SK-N-SH treated with all-trans-retinoic acid at 6 μM for 48 hours (cell line): Measurements from ENCODE around the gene ATP5F1E.

Experiments used
- ARNTL ChIP-seq: fragments of 450-650 bp; formaldehyde crosslinking; IDR thresholded peaks from 2 replicates; pipeline ENCODE4 v1.5.0; 2020; ENCODE audit warnings: low read depth, mild to moderate bottlenecking, moderate library complexity, borderline replicate concordance
- BACH2 ChIP-seq: fragments of 250-450 bp; sonication (Bioruptor Pico); IDR thresholded peaks from 2 replicates; pipeline ENCODE4 v1.9.0; 2021; ENCODE audit warnings: mild to moderate bottlenecking, borderline replicate concordance
- CREB5 ChIP-seq: fragments of 250-450 bp; sonication (Bioruptor Pico); IDR thresholded peaks from 2 replicates; pipeline ENCODE4 v1.5.1; 2020; ENCODE audit warnings: low read depth, mild to moderate bottlenecking, moderate library complexity
- GLIS3 ChIP-seq: fragments of 250-450 bp; sonication (Bioruptor Pico); IDR thresholded peaks from 2 replicates; pipeline ENCODE4 v1.5.0; 2020; ENCODE audit warnings: mild to moderate bottlenecking, moderate library complexity
- OSR1 ChIP-seq: fragments of 250-450 bp; sonication (Bioruptor Pico); IDR thresholded peaks from 2 replicates; pipeline ENCODE4 v1.8.0; 2022; ENCODE audit warnings: moderate library complexity, mild to moderate bottlenecking, inconsistent platforms
- PATZ1 ChIP-seq: fragments of 250-450 bp; sonication (Bioruptor Pico); IDR thresholded peaks from 2 replicates; pipeline ENCODE4 v1.8.0; 2020; ENCODE audit warnings: mild to moderate bottlenecking, moderate library complexity, borderline replicate concordance
- POU6F1 ChIP-seq: fragments of 250-450 bp; sonication (Bioruptor Pico); IDR thresholded peaks from 2 replicates; pipeline ENCODE4 v1.8.0; 2021; ENCODE audit warnings: low read depth, mild to moderate bottlenecking, moderate library complexity, borderline replicate concordance
- PPARA ChIP-seq: fragments of 250-450 bp; sonication (Bioruptor Pico); IDR thresholded peaks from 2 replicates; pipeline ENCODE4 v1.5.0; 2020; ENCODE audit warnings: mild to moderate bottlenecking, borderline replicate concordance
- RARB ChIP-seq: fragments of 250-450 bp; sonication (Bioruptor Pico); IDR thresholded peaks from 2 replicates; pipeline ENCODE4 v1.8.0; 2021; ENCODE audit warnings: mild to moderate bottlenecking, moderate library complexity
- TCF4 ChIP-seq: fragments of 250-450 bp; sonication (Bioruptor Pico); IDR thresholded peaks from 2 replicates; pipeline ENCODE4 v1.8.0; 2021; ENCODE audit warnings: mild to moderate bottlenecking, moderate library complexity, borderline replicate concordance
- ZNF565 ChIP-seq: fragments of 450-650 bp; formaldehyde crosslinking; conservative IDR thresholded peaks from 2 replicates; pipeline ENCODE4 v1.5.0; 2020; ENCODE audit warnings: low read depth, mild to moderate bottlenecking, moderate library complexity
- ZNF70 ChIP-seq: fragments of 450-650 bp; formaldehyde crosslinking; IDR thresholded peaks from 2 replicates; pipeline ENCODE4 v1.5.0; 2020; ENCODE audit warnings: mild to moderate bottlenecking, moderate library complexity
- TF ChIP-seq, protein P1 (sequence below): fragments of 250-450 bp; sonication (Bioruptor Pico); IDR thresholded peaks from 2 replicates; pipeline ENCODE4 v1.5.0; 2020; ENCODE audit warnings: mild to moderate bottlenecking, moderate library complexity
- TF ChIP-seq, protein P2 (sequence below): fragments of 250-450 bp; sonication (Bioruptor Pico); IDR thresholded peaks from 2 replicates; pipeline ENCODE4 v1.5.1; 2021; ENCODE audit warnings: mild to moderate bottlenecking, moderate library complexity

GRCh38 chr20:59001068-59001448 is 31.1 kb downstream of the ATP5F1E start:
- TF ChIP-seq CREB5 (CRISPR knock-in tag), result no peak
- no peak for TF ChIP-seq POU6F1 (CRISPR knock-in tag)
- TF ChIP-seq ZNF565 (CRISPR knock-in tag), result no peak
- TF ChIP-seq GLIS3 (CRISPR knock-in tag), result no peak
- no peak for TF ChIP-seq PPARA
- TF ChIP-seq TCF4, result no peak
- no peak for TF ChIP-seq PATZ1 (CRISPR knock-in tag)
- TF ChIP-seq, protein P1, sequence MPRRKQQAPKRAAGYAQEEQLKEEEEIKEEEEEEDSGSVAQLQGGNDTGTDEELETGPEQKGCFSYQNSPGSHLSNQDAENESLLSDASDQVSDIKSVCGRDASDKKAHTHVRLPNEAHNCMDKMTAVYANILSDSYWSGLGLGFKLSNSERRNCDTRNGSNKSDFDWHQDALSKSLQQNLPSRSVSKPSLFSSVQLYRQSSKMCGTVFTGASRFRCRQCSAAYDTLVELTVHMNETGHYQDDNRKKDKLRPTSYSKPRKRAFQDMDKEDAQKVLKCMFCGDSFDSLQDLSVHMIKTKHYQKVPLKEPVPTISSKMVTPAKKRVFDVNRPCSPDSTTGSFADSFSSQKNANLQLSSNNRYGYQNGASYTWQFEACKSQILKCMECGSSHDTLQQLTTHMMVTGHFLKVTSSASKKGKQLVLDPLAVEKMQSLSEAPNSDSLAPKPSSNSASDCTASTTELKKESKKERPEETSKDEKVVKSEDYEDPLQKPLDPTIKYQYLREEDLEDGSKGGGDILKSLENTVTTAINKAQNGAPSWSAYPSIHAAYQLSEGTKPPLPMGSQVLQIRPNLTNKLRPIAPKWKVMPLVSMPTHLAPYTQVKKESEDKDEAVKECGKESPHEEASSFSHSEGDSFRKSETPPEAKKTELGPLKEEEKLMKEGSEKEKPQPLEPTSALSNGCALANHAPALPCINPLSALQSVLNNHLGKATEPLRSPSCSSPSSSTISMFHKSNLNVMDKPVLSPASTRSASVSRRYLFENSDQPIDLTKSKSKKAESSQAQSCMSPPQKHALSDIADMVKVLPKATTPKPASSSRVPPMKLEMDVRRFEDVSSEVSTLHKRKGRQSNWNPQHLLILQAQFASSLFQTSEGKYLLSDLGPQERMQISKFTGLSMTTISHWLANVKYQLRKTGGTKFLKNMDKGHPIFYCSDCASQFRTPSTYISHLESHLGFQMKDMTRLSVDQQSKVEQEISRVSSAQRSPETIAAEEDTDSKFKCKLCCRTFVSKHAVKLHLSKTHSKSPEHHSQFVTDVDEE (CRISPR knock-in tag), result no peak
- TF ChIP-seq RARB (CRISPR knock-in tag), result no peak
- TF ChIP-seq ZNF70, result no peak
- no peak for TF ChIP-seq BACH2
- no peak for TF ChIP-seq OSR1
- TF ChIP-seq, protein P2, sequence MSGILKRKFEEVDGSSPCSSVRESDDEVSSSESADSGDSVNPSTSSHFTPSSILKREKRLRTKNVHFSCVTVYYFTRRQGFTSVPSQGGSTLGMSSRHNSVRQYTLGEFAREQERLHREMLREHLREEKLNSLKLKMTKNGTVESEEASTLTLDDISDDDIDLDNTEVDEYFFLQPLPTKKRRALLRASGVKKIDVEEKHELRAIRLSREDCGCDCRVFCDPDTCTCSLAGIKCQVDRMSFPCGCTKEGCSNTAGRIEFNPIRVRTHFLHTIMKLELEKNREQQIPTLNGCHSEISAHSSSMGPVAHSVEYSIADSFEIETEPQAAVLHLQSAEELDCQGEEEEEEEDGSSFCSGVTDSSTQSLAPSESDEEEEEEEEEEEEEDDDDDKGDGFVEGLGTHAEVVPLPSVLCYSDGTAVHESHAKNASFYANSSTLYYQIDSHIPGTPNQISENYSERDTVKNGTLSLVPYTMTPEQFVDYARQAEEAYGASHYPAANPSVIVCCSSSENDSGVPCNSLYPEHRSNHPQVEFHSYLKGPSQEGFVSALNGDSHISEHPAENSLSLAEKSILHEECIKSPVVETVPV (CRISPR knock-in tag), result no peak
- no peak for TF ChIP-seq ARNTL (CRISPR knock-in tag)
